Astrocyte (in vitro differentiated cells and primary cell): ENCODE measurements around the gene AHNAK2. TPM values are rescaled to one million over a fixed set of nuclear protein-coding genes. Genes with fewer than 3 reads are reported as not detected.

ENCODE experiments used
- DNase-seq: peaks from one replicate; pipeline ENCODE4 v3.0.0-alpha.2; 2010; ENCODE audit warnings: low read depth
- FAIRE-seq: peaks from 2 replicates; lab custom pipeline; 2011; peaks lifted over from hg19 to GRCh38; lab: Jason Lieb, UNC
- H2AFZ ChIP-seq: 2 replicates; pipeline ENCODE4 v1.6.0; 2012; ENCODE audit warnings: low read depth, low read length, inconsistent platforms
- H3K27ac ChIP-seq: 2 replicates; pipeline ENCODE4 v1.5.1; 2011; ENCODE audit warnings: low read depth, low read length, inconsistent platforms
- H3K27me3 ChIP-seq: 2 replicates; pipeline ENCODE4 v1.6.0; 2011; ENCODE audit warnings: low read length, inconsistent platforms; ENCODE audit not compliant: insufficient read depth
- H3K36me3 ChIP-seq: 2 replicates; pipeline ENCODE4 v1.5.1; 2011; ENCODE audit warnings: low read length, inconsistent platforms; ENCODE audit not compliant: insufficient read depth
- H3K4me1 ChIP-seq: 2 replicates; pipeline ENCODE4 v1.5.1; 2011; ENCODE audit warnings: low read length, inconsistent platforms; ENCODE audit not compliant: insufficient read depth
- H3K4me2 ChIP-seq: 2 replicates; pipeline ENCODE4 v1.6.0; 2012; ENCODE audit warnings: low read length, inconsistent platforms
- H3K4me3 ChIP-seq: 2 replicates; pipeline ENCODE4 v1.5.1; 2011; ENCODE audit warnings: low read depth, mild to moderate bottlenecking, low read length, inconsistent platforms; ENCODE audit not compliant: insufficient read depth
- H3K79me2 ChIP-seq: 2 replicates; pipeline ENCODE4 v1.6.0; 2012; ENCODE audit warnings: mild to moderate bottlenecking, low read length, inconsistent platforms; ENCODE audit not compliant: insufficient read depth
- H3K9ac ChIP-seq: 2 replicates; pipeline ENCODE4 v1.6.0; 2012; ENCODE audit warnings: mild to moderate bottlenecking, low read length, inconsistent platforms
- H3K9me3 ChIP-seq: 2 replicates; pipeline ENCODE4 v1.5.1; 2012; ENCODE audit warnings: low read depth, mild to moderate bottlenecking, low read length, inconsistent platforms; ENCODE audit not compliant: insufficient read depth
- H4K20me1 ChIP-seq: 2 replicates; pipeline ENCODE4 v1.6.0; 2012; ENCODE audit warnings: low read length, inconsistent platforms; ENCODE audit not compliant: insufficient read depth
- H3K27ac Mint-ChIP-seq: one replicate; pipeline ENCODE4 v1.8.0; 2021; ENCODE audit warnings: mild to moderate bottlenecking, mixed read lengths; ENCODE audit not compliant: unreplicated experiment
- H3K27me3 Mint-ChIP-seq: one replicate; pipeline ENCODE4 v1.8.0; 2021; ENCODE audit warnings: low read depth, mixed read lengths; ENCODE audit not compliant: unreplicated experiment
- H3K36me3 Mint-ChIP-seq: one replicate; pipeline ENCODE4 v1.8.0; 2021; ENCODE audit warnings: low read depth, mixed read lengths; ENCODE audit not compliant: unreplicated experiment
- H3K4me1 Mint-ChIP-seq: one replicate; pipeline ENCODE4 v1.8.0; 2021; ENCODE audit warnings: low read depth, mixed read lengths; ENCODE audit not compliant: unreplicated experiment
- H3K4me3 Mint-ChIP-seq: one replicate; pipeline ENCODE4 v1.8.0; 2021; ENCODE audit warnings: mild to moderate bottlenecking, moderate library complexity, mixed read lengths; ENCODE audit not compliant: unreplicated experiment
- H3K9me3 Mint-ChIP-seq: one replicate; pipeline ENCODE4 v1.8.0; 2021; ENCODE audit warnings: mild to moderate bottlenecking, mixed read lengths; ENCODE audit not compliant: unreplicated experiment
- CTCF ChIP-seq: IDR thresholded peaks from 2 replicates; pipeline ENCODE4 v1.5.1; 2011; ENCODE audit warnings: low read depth, mild to moderate bottlenecking, inconsistent platforms, low read length, moderate library complexity; ENCODE audit not compliant: insufficient read depth
- EZH2 ChIP-seq: IDR thresholded peaks from 2 replicates; pipeline ENCODE4 v1.6.1; 2012; ENCODE audit warnings: mild to moderate bottlenecking, low read length, inconsistent platforms; ENCODE audit not compliant: insufficient read depth
- total RNA-seq: library from RNA; stranded (reverse); gene quantifications from 2 replicates; pipeline ENCODE4 v1.2.1, GENCODE V29; 2021

Gene AHNAK2
- total RNA-seq, 1 donor from 2014 or later, result 44.7 TPM

- no peaks in the 10 kb centered on the region for H3K27me3 ChIP-seq
Measured at GRCh38 chr14:105005929-105006830, 28.0 kb upstream of the AHNAK2 start.

GRCh38 chr14:105005329-105005928 lies 27.3 kb upstream of the AHNAK2 start:
- Mint-ChIP-seq H3K27me3 (no peaks in the 10 kb centered on the region), H3K27ac (no peak overlapping the region), H3K4me3 (no peak overlapping the region), H3K36me3 (no peaks in the 10 kb centered on the region), H3K9me3 (no peaks in the 10 kb centered on the region), H3K4me1 (no peaks in the 10 kb centered on the region)
- H3K4me3 ChIP-seq, result no peak overlapping the region
- no peak overlapping the region for H3K9ac ChIP-seq
- FAIRE-seq (no peak), DNase-seq (no peak)
- no peaks in the 10 kb centered on the region for H3K27me3 ChIP-seq
- TF ChIP-seq EZH2 (no peak), CTCF (no peak)
- H3K4me1 ChIP-seq, result no peaks in the 10 kb centered on the region
- H2AFZ ChIP-seq, result no peak overlapping the region
- H4K20me1 ChIP-seq, result peaks cover 31% of the 10 kb centered on the region
- H3K27ac ChIP-seq, result no peak overlapping the region
- no peak overlapping the region for H3K4me2 ChIP-seq
- H3K36me3 ChIP-seq, result peaks cover 16% of the 10 kb centered on the region
- no peaks in the 10 kb centered on the region for H3K9me3 ChIP-seq
- peaks cover 28% of the 10 kb centered on the region for H3K79me2 ChIP-seq

More at GRCh38 chr14:105005929-105006830, 28.0 kb upstream of the AHNAK2 start:
- Mint-ChIP-seq H3K27ac (no peak overlapping the region), H3K4me1 (no peaks in the 10 kb centered on the region), H3K36me3 (peaks cover 2% of the 10 kb centered on the region), H3K9me3 (no peaks in the 10 kb centered on the region), H3K4me3 (no peak overlapping the region), H3K27me3 (no peaks in the 10 kb centered on the region)
- TF ChIP-seq CTCF, result no peak
- no peak for TF ChIP-seq EZH2
- DNase-seq, result no peak
- H2AFZ ChIP-seq, result no peak overlapping the region
- H3K36me3 ChIP-seq, result peaks cover 20% of the 10 kb centered on the region
- H3K9ac ChIP-seq, result no peak overlapping the region
- FAIRE-seq, result no peak
- no peaks in the 10 kb centered on the region for H3K4me1 ChIP-seq
- no peak overlapping the region for H3K27ac ChIP-seq
- no peaks in the 10 kb centered on the region for H3K9me3 ChIP-seq
- no peak overlapping the region for H3K4me2 ChIP-seq
- peaks cover 38% of the 10 kb centered on the region for H4K20me1 ChIP-seq
- peaks cover 35% of the 10 kb centered on the region for H3K79me2 ChIP-seq
- no peak overlapping the region for H3K4me3 ChIP-seq
